ENCODE measurements around the gene C1QTNF7.

C1QTNF7 gene

GRCh38 chr4:15458616-15459015 lies 30.8 kb downstream of the C1QTNF7 start:
- no peak for DNase-seq

GRCh38 chr4:15459706-15460105 lies 31.9 kb downstream of the C1QTNF7 start:
- no peak for DNase-seq

DNA sequence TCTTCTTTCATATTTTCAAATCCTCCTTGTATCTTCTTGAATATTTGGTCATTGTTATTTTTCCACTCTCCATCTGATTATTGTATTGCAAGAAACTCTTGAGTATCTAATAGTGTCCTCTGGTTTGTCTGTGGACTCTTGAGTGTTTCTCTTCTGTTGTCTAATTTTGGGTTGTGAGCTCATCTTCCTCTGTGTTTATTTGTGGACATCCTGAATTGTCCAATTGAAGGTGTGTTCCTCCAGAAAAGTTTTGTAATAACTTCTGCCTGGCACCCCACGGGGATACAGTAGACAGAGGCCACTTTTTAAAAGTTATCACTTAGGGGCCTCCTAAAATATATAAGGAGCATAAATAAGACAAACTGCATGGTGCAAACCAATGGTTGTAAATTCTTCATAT lies 38.8 kb downstream of the C1QTNF7 start:
- no peak for DNase-seq

GRCh38 chr4:15469402-15470127 lies 41.7 kb downstream of the C1QTNF7 start, which contains the start of gene CC2D2A:
Gene CC2D2A, plus strand, starts transcription at chr4:15469882. Its CDS starts 6,051 bp downstream, at chr4:15475933.
- no peak for DNase-seq

DNA sequence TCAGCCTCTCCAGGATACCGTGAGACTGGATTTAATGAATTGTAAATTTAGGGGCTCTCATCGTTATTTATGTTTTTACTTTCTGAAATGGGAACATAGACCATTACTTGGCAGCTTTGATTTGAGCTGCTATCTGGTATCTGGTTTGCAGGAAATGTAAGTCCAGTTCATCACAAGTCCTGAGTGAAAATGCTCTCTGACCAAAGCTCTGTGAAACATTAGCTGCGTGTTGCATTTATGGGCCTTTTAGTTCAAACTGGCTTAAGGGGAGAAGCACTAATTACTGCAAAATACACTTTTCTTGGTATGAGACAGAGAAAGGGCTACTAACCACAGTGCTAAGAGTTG lies 42.3 kb downstream of the C1QTNF7 start:
- DNase-seq = no peak

DNA sequence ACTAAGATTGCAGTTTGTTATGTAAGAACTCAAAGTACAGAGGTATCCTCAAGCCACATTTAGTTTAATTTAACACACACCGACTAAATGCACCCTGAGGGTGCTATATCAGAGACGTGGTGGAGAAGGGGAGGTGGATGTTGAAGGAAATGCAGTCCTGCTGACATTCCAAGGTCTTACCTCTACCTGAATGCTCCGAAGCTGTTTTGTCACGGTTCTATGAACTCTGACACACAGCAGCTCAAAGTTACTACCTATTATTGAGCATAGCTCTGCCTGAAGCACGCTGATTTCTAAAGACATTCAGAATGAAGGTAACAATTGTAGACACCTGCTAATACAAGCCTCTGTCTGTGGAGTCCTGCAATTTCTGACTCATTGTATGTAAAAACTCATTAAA lies 48.6 kb downstream of the C1QTNF7 start:
- no peak for DNase-seq

DNA sequence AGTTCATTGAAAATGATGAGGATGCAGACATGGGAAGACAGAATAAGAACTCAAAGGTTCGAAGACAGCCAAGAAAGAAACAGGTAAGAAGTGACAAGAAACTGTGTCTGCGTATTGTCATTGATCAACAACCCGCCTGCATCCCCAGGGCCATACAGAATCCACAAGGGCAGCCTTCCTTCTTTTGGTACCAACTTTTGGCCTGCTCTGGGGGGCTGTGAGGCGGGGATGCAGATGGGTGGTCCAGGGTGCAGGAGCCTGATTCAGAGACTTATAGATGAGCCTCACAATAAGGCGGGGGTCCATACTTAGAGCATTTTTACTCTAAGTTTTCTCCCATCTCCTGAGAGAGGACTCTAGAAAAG lies 50.9 kb downstream of the C1QTNF7 start:
- no peak for DNase-seq

- DNase-seq = peak; percentile 17
Observed at GRCh38 chr4:15479089-15479912, 51.5 kb downstream of the C1QTNF7 start.

GRCh38 chr4:15479913-15480185 lies 52.0 kb downstream of the C1QTNF7 start:
- DNase-seq = no peak

- no peak for DNase-seq
Observed at GRCh38 chr4:15481961-15482745, 54.3 kb downstream of the C1QTNF7 start.

- no peak for DNase-seq
Observed at GRCh38 chr4:15482842-15483241, 55.0 kb downstream of the C1QTNF7 start.

DNA sequence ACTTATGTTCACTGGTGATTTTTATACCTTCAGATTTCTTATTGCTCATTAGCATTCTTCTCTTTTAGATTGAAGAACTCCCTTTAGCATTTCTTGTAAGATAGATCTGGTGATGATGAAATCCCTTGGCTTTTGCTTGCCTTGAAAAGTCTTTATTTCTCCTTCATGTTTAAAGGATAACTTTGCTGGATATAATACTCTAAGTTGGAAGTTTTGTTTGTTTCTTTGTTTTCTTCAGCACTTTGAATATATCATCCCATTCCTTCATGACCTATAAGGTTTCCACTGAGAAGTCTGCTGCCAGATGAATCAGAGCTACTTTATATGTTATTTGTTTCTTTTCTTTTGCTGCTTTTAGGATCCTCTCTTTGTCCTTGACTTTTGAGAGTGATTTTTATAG lies 60.3 kb downstream of the C1QTNF7 start:
- DNase-seq = no peak

GRCh38 chr4:15488658-15489470 lies 61.0 kb downstream of the C1QTNF7 start:
- no peak for DNase-seq

GRCh38 chr4:15489551-15489950 lies 61.7 kb downstream of the C1QTNF7 start:
- no peak for DNase-seq

DNA sequence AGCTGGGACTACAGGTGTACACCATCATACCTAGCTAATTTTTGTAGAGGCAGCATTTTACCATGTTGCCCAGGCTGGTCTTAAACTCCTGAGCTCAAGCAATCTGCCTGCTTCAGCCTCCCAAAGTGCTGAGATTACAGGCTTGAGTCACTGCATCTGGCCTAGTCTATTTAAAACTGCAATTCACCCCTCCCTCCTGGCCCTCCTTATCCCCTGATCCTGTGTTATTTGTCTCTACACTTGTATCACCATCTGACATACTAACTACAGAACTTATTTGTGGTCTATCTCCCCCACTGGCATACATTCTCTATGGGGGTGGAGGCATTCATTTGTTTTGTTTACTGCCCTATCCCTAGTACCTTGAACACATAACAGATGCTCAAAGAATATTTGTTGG lies 65.6 kb downstream of the C1QTNF7 start:
- no peak for DNase-seq

DNA sequence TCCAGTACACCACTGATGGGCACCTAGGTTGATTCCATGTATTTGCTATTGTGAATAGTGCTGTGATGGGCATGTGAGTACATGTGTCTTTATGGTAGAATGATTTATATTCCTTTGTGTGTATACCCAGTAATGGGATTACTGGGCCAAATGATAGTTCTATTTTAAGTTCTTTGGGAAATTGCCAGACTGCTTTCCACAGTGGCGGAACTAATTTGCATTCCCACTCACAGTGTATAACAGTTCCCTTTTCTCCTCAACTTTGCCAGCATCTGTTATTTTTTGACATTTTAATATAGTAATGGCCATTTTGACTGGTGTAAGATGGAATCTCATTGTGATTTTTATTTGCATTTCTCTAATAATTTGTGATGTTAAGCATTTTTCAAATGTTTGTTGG lies 67.8 kb downstream of the C1QTNF7 start:
- no peak for DNase-seq

All from CD4-positive, alpha-beta T cell treated with Interleukin-10 for 1 hour (primary cell).